Muscle of arm (tissue), 12 donors: ENCODE data around the gene SLC35D2. TPM values are rescaled to one million over a fixed set of nuclear protein-coding genes. Genes with fewer than 3 reads are reported as not detected.
"Not testable (repeated sequence)": the region's sequence is repeated elsewhere in the genome, so short reads cannot be mapped to it uniquely, and the experiment has no call there.

ENCODE experiments used
- DNase-seq: peaks from one replicate; pipeline ENCODE4 v3.0.0-alpha.2; 2013
- polyA plus RNA-seq, 12 donors: library from polyadenylated mRNA; unstranded; fragments of 120-200 nt; gene quantifications; one replicate each; pipeline ENCODE4 v1.2.1, GENCODE V29; 2013; ENCODE audit not compliant: insufficient read length in 12 of 12

The SLC35D2 gene
- polyA plus RNA-seq, 12 donors = 16.9 to 32.3 (median 24.6) TPM; not detected in 1

DNA sequence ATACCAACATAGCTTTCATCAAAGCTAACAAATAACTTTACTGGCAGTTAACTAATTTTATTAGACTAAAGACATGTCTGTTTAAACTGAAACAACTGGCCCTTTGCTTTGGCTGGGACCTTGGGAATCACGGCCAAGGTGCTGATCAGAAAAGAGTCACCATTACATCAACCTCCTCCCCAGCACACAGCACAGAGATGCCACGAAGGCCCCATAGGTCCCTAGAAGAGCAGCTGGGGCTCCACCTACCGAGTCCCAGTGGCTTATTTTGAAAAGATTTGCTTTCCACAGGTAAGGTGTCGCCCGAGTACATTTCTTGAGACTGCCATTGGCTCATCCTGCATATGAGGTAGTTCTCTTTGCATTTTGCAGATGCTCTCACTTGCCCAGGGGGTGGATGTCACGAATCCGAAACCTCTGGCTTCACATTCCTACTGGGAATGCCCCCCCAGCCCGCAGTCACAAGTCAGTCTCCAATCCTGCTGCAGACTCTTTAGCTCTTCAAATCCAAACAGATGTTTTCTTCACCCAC lies 62.7 kb downstream of the SLC35D2 start:
- no peak for DNase-seq

GRCh38 chr9:96318921-96319565 lies 64.5 kb downstream of the SLC35D2 start:
- no peak for DNase-seq

DNA sequence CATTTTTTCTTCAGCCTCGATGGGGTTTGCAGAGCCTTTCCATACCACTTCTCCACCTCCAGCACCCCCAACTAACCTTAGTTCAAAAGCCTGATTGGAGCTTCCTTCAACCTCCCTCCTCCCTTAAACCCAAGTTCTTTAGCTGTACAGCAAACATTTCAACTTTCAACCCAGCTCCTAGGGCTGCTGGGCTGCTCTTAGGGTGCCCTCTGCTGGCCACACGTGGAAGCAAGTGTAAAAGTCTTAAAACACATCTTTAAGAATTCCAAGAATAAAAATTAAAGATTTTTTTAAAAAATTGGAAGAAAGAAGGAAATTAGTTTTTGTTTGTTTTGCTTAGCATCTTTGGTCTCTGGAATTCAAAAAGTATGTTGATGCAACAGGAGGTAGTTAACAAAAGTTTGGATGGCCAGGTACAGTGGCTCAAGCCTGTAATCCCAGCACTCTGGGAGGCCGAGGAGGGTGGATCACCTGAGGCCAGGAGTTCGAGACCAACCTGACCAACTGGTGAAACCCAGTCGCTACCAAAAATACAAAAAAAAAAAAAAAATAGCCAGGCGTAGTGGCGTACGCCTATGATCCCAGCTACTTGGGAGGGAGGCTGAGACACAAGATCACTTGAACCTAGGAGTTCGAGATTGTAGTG lies 66.1 kb downstream of the SLC35D2 start:
- DNase-seq = peak; percentile 57

GRCh38 chr9:96309850-96310249 lies 73.7 kb downstream of the SLC35D2 start:
- DNase-seq = no peak

DNA sequence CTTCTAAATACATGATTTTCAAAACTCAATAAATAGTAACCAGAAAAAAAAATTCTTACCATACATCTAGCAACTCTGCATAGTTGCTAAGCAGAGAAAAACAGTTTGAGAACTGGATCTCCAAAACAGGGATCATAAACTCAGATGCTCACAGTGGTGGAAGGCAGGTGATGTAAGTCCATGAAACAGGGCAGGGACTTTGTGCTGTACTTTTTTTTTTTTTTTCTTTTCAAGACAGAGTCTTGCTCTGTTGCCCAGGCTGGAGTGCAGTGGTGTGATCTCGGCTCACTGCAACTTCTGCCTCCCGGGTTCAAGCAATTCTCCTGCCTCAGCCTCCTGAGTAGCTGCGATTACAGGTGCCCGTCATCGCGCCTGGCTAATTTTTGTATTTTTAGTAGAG lies 76.6 kb downstream of the SLC35D2 start:
- DNase-seq = not testable (repeated sequence)

GRCh38 chr9:96305171-96305570 lies 78.3 kb downstream of the SLC35D2 start:
- no peak for DNase-seq

GRCh38 chr9:96304230-96304629 lies 79.3 kb downstream of the SLC35D2 start:
- no peak for DNase-seq

GRCh38 chr9:96302021-96302420 lies 81.5 kb downstream of the SLC35D2 start, which contains the start of gene HSD17B3:
TSS of gene HSD17B3 (minus strand) at chr9:96302176. CDS start at chr9:96302104, 72 bp downstream.
- no peak for DNase-seq

- no peak for DNase-seq
Observed at GRCh38 chr9:96299823-96300222, 83.7 kb downstream of the SLC35D2 start.

DNA sequence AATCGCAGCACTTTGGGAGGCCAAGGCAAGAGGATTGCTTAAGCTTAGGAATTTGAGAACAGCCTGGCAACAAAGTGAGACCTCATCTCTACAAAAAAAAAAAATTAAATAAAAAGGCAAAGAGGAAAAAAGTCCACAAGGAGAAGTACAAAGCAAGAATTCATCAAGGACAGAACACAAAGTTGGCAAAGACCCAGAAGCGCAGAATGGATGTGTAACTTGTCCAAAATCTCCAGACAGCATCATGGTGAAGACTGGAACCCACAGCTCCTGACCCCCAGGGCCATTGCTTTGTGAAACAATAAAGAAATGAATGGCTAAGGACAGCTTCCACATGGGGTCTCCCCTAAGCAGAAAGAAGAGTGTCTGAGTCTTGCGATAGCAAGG lies 89.4 kb downstream of the SLC35D2 start:
- no peak for DNase-seq

DNA sequence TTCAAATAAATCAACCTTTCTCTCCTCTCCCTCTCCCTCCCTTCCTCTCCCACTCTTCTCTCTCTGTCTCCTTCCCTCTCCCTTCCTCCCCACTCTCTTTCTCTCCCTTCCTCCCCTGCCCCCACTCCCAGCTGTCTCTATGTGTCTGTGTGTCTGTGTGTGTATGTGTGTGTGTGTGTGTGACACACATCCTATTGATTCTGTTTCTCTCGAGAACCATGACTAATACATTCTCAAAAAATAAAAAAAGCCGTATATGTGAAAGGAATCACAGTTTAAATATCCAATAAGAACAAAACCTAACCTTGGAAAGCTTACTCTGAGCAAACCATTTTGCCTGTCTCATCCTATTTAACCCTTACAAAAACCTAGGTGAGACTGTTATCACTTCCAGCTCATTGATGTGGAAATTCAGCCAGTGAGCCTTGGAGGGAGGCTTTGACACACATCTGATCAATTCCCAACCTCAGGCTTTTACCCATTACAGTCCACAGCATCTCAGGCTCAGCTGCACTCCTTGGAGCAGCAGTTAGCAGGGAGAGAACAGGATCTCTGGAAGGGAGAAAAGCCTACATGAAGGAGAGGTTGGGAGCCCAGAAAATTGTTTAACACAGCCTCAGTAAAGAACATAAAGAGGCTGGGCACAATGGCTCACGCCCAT lies 89.9 kb downstream of the SLC35D2 start:
- DNase-seq = no peak

- no peak for DNase-seq
Observed at GRCh38 chr9:96289392-96289791, 94.1 kb downstream of the SLC35D2 start.

GRCh38 chr9:96281641-96282040 lies 101.9 kb downstream of the SLC35D2 start:
- DNase-seq = no peak

DNA sequence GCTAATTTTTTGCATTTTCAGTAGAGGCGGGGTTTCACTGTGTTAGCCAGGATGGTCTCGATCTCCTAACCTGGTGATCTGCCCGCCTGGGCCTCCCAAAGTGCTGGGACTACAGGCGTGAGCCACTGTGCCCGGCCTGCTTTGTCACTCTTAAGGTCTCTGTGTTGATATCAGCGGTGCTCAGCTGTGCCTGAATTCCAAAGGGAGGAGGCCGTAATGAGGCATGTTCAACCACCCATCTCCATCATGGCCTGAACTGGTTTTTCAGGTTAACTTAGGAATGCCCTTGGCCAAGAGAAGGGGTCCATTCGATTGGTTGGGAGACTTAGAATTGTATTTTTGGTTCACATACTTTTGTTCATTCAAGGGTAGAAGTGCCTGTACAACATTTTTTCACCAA lies 103.6 kb downstream of the SLC35D2 start:
- no peak for DNase-seq

- no peak for DNase-seq
Observed at GRCh38 chr9:96274939-96275338, 108.6 kb downstream of the SLC35D2 start.

Other genes with a start within 250 kb of the SLC35D2 start
- gene HSD17B3, start 81.5 kb downstream of the SLC35D2 start, polyA plus RNA-seq = 1 to 10 TPM in 4 of 12 donors, under 1 TPM in 6, not detected in 2; 0.20 to 2.7 (median 0.52) TPM
- gene ZNF367, start 34.7 kb upstream of the SLC35D2 start, polyA plus RNA-seq = 10 to 100 TPM in 1 of 12 donors, 1 to 10 TPM in 10, not detected in 1; 5.8 to 10.5 (median 6.8) TPM
- 10 to 100 TPM in 9 of 12 donors, 1 to 10 TPM in 2, not detected in 1; 8.7 to 13.3 (median 12.0) TPM for gene HABP4, start 66.5 kb upstream of the SLC35D2 start, polyA plus RNA-seq
- gene CDC14B, start 236.1 kb upstream of the SLC35D2 start, polyA plus RNA-seq = 10 to 100 TPM in 11 of 12 donors, not detected in 1; 13.4 to 22.7 (median 17.7) TPM